Measurements from ENCODE around the gene MCUB. TPM values are rescaled to one million over a fixed set of nuclear protein-coding genes. Genes with fewer than 3 reads are reported as not detected.

The MCUB gene
- total and polyA plus RNA-seq, 2 of the 13 experiments (the other 11 are each of a cell fraction or from before 2014, with no cell fraction given), result 0.95 to 2.2 TPM

- TF ChIP-seq ZGPAT (CRISPR knock-in tag; IDR thresholded peaks at IDR 0.05) (no peak), ZBTB25 (CRISPR knock-in tag; IDR thresholded peaks at IDR 0.05) (no peak), ZNF44 (CRISPR knock-in tag; IDR thresholded peaks at IDR 0.05) (no peak), SMAD9 (CRISPR knock-in tag; IDR thresholded peaks at IDR 0.05) (no peak), E2F2 (CRISPR knock-in tag; IDR thresholded peaks at IDR 0.05; ENCODE audit: borderline replicate concordance) (no peak), ZMYM4 (CRISPR knock-in tag; IDR thresholded peaks at IDR 0.05) (peak; percentile 20; the same call in 1 of the 2 replicates), MTA1 (CRISPR knock-in tag; IDR thresholded peaks at IDR 0.05; ENCODE audit: borderline replicate concordance) (peak; percentile 0; the same call in 1 of the 2 replicates), SKI (IDR thresholded peaks at IDR 0.05; ENCODE audit: partially characterized antibody) (no peak), ZBTB46 (CRISPR knock-in tag; IDR thresholded peaks at IDR 0.05; ENCODE audit: borderline replicate concordance) (no peak), ZFX (CRISPR knock-in tag; IDR thresholded peaks at IDR 0.05; ENCODE audit: low read depth) (peak; percentile 7; the same call in 1 of the 2 replicates)
- TF ChIP-seq, protein P1, sequence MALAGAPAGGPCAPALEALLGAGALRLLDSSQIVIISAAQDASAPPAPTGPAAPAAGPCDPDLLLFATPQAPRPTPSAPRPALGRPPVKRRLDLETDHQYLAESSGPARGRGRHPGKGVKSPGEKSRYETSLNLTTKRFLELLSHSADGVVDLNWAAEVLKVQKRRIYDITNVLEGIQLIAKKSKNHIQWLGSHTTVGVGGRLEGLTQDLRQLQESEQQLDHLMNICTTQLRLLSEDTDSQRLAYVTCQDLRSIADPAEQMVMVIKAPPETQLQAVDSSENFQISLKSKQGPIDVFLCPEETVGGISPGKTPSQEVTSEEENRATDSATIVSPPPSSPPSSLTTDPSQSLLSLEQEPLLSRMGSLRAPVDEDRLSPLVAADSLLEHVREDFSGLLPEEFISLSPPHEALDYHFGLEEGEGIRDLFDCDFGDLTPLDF (CRISPR knock-in tag; IDR thresholded peaks at IDR 0.05), result no peak
Observed at GRCh38 chr4:109560687-109561461, 828 bp downstream of the MCUB start (continued).
